Activated CD8-positive, alpha-beta memory T cell treated with anti-CD3 and anti-CD28 coated beads for 48 hours (primary cell): ENCODE results near the gene C1QL4.
"Not testable (repeated sequence)": the region's sequence is repeated elsewhere in the genome, so short reads cannot be mapped to it uniquely, and the experiment has no call there.

Experiments
- DNase-seq, 3 experiments: peaks; one replicate each; pipeline ENCODE4 v3.0.0-alpha.2; 2020; ENCODE audit warnings: low read depth in 2 of 3, low spot score in 2 of 3

The C1QL4 gene

DNA sequence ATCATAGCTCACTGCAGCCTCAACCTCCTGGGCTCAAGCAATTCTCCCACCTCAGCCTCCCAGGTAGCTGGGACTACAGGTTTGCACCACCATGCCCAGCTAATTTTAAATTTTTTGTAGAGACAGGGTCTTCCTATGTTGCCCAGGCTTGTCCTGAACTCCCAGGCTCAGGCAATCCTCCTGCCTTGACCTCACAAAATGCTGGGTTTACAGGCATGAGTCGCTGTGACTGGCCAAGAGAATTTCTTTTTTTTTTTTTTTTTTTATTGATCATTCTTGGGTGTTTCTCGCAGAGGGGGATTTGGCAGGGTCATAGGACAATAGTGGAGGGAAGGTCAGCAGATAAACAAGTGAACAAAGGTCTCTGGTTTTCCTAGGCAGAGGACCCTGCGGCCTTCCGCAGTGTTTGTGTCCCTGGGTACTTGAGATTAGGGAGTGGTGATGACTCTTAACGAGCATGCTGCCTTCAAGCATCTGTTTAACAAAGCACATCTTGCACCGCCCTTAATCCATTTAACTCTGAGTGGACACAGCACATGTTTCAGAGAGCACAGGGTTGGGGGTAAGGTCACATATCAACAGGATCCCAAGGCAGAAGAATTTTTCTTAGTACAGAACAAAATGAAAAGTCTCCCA is 54.1 kb downstream of the C1QL4 start:
- not testable (repeated sequence) for DNase-seq
